HL-60 (cell line): Measurements from ENCODE around the gene PMEPA1.

ENCODE experiments used
- CTCF ChIP-seq: IDR thresholded peaks from one replicate; pipeline ENCODE4 v1.5.1; 2011; ENCODE audit warnings: low read length, control low read depth, inconsistent platforms; ENCODE audit not compliant: insufficient read depth
- GABPA ChIP-seq: IDR thresholded peaks from 2 replicates; pipeline ENCODE4 v1.6.1; 2012; ENCODE audit warnings: low read depth
- POLR2AphosphoS5 ChIP-seq: IDR thresholded peaks from 2 replicates; pipeline ENCODE4 v1.6.1; 2012; ENCODE audit warnings: low read depth
- REST ChIP-seq: IDR thresholded peaks from 2 replicates; pipeline ENCODE4 v1.6.1; 2012; ENCODE audit warnings: low read depth; ENCODE audit not compliant: insufficient replicate concordance
- SPI1 ChIP-seq: IDR thresholded peaks from 2 replicates; pipeline ENCODE4 v1.6.1; 2012; ENCODE audit warnings: low read depth, mild to moderate bottlenecking, borderline replicate concordance

- TF ChIP-seq CTCF (no peak), POLR2AphosphoS5 (no peak), REST (no peak), GABPA (no peak), SPI1 (no peak)
Observed at GRCh38 chr20:57624124-57624523, 85.7 kb downstream of the PMEPA1 start.
